ENCODE measurements around the gene POFUT1. TPM values are rescaled to one million over a fixed set of nuclear protein-coding genes. Genes with fewer than 3 reads are reported as not detected.

Gene POFUT1
- total RNA-seq, 1 donor from 2014 or later = 49.5 TPM

GRCh38 chr20:32216179-32217142 is 8.8 kb downstream of the POFUT1 start:
- Mint-ChIP-seq H3K27ac (ENCODE audit: unreplicated experiment) (no peak overlapping the region), H3K4me3 (ENCODE audit: unreplicated experiment) (no peak overlapping the region)

GRCh38 chr20:32218156-32218900 is 10.6 kb downstream of the POFUT1 start:
- Mint-ChIP-seq H3K27me3 (ENCODE audit: unreplicated experiment) (no peaks in the 10 kb centered on the region), H3K4me3 (ENCODE audit: unreplicated experiment) (no peak overlapping the region), H3K36me3 (ENCODE audit: unreplicated experiment) (peaks cover 28% of the 10 kb centered on the region), H3K9me3 (ENCODE audit: unreplicated experiment) (no peaks in the 10 kb centered on the region), H3K27ac (ENCODE audit: unreplicated experiment) (no peak overlapping the region), H3K4me1 (ENCODE audit: unreplicated experiment) (no peaks in the 10 kb centered on the region)
- no peak for DNase-seq (ENCODE audit: extremely low spot score, unreplicated experiment)
- no peak for TF ChIP-seq CTCF (IDR thresholded peaks at IDR 0.05)

More at GRCh38 chr20:32216179-32217142, 8.8 kb downstream of the POFUT1 start:
- H3K9me3 Mint-ChIP-seq (ENCODE audit: unreplicated experiment) = no peaks in the 10 kb centered on the region
- no peak for DNase-seq (ENCODE audit: extremely low spot score, unreplicated experiment)
- H3K36me3 Mint-ChIP-seq (ENCODE audit: unreplicated experiment) = peaks cover 35% of the 10 kb centered on the region
- H3K4me1 Mint-ChIP-seq (ENCODE audit: unreplicated experiment) = no peaks in the 10 kb centered on the region
- no peaks in the 10 kb centered on the region for H3K27me3 Mint-ChIP-seq (ENCODE audit: unreplicated experiment)
- TF ChIP-seq CTCF (IDR thresholded peaks at IDR 0.05) = no peak

DNA sequence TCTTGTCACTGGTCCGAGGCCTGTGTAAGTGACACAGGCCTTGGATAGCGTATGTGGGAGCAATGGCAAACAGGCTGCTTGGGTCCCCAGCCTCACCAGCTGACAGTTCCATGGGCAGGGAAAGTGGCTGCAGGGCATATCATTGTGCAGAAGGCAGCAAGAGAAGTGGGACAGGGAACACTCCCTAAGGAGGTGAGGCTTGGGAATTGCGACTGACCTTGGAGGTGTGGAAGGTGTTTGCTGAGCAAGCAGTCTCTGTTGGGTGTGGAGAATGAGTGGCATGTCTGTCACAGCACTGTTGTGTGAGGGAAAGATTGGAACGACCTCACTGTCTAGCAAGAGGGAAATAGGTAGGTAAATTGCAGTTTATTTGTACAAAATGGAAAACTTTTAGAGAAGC is 16.8 kb downstream of the POFUT1 start:
- no peak for DNase-seq (ENCODE audit: extremely low spot score, unreplicated experiment)
- H3K27me3 Mint-ChIP-seq (ENCODE audit: unreplicated experiment) = no peaks in the 10 kb centered on the region
- H3K27ac Mint-ChIP-seq (ENCODE audit: unreplicated experiment) = no peak overlapping the region
- TF ChIP-seq CTCF (IDR thresholded peaks at IDR 0.05) = no peak
- peaks cover 30% of the 10 kb centered on the region for H3K36me3 Mint-ChIP-seq (ENCODE audit: unreplicated experiment)
- H3K4me1 Mint-ChIP-seq (ENCODE audit: unreplicated experiment) = no peaks in the 10 kb centered on the region
- no peak overlapping the region for H3K4me3 Mint-ChIP-seq (ENCODE audit: unreplicated experiment)
- H3K9me3 Mint-ChIP-seq (ENCODE audit: unreplicated experiment) = no peaks in the 10 kb centered on the region

DNA sequence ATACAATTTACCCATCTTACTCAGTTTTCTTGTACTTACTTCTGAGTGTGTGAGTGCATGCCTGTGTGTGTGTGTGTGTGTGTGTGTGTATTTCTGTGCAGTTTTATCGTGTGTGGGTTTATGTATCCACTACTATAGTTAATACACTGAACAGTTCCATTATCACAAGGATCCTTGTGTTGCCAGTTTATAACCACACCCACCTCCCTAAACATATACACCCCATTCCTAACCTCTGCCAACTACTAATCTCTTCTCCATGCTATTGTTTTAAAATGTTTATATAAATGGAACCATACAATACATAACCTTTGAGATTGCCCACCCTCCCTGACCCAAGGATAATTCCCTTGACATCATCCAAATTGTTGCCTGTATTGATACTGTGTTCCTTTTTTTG is 18.7 kb downstream of the POFUT1 start:
- no peak for DNase-seq (ENCODE audit: extremely low spot score, unreplicated experiment)
- peaks cover 28% of the 10 kb centered on the region for H3K36me3 Mint-ChIP-seq (ENCODE audit: unreplicated experiment)
- TF ChIP-seq CTCF (IDR thresholded peaks at IDR 0.05) = no peak
- H3K4me1 Mint-ChIP-seq (ENCODE audit: unreplicated experiment) = no peaks in the 10 kb centered on the region
- H3K9me3 Mint-ChIP-seq (ENCODE audit: unreplicated experiment) = no peaks in the 10 kb centered on the region
- H3K4me3 Mint-ChIP-seq (ENCODE audit: unreplicated experiment) = no peak overlapping the region
- no peaks in the 10 kb centered on the region for H3K27me3 Mint-ChIP-seq (ENCODE audit: unreplicated experiment)
- H3K27ac Mint-ChIP-seq (ENCODE audit: unreplicated experiment) = no peak overlapping the region

DNA sequence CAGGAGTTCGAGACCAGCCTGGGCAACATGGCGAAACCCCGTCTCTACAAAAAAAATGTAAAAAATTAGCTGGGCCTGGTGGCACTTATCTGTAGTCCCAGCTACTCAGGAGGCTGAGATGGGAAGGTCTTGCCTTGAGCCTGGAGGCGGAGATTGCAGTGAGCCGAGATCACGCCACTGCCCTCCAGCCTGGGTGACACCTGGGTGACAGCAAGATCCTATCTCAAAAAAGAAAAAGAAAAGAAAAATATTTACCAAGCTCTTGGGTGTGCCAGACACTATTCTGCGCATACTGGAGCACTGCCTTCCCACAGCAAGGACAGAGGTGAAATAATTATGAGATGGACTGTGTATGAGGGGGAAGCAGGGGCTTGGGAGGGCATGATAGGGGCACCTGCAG is 19.6 kb downstream of the POFUT1 start:
- Mint-ChIP-seq H3K36me3 (ENCODE audit: unreplicated experiment) (peaks cover 36% of the 10 kb centered on the region), H3K4me3 (ENCODE audit: unreplicated experiment) (no peak overlapping the region), H3K27me3 (ENCODE audit: unreplicated experiment) (no peaks in the 10 kb centered on the region), H3K9me3 (ENCODE audit: unreplicated experiment) (no peaks in the 10 kb centered on the region), H3K27ac (ENCODE audit: unreplicated experiment) (no peak overlapping the region), H3K4me1 (ENCODE audit: unreplicated experiment) (no peaks in the 10 kb centered on the region)
- TF ChIP-seq CTCF (IDR thresholded peaks at IDR 0.05) = no peak
- no peak for DNase-seq (ENCODE audit: extremely low spot score, unreplicated experiment)

Data from osteocyte (in vitro differentiated cells).